Measurements from ENCODE around the gene TOM1L2.

- TF ChIP-seq CTCF (IDR thresholded peaks at IDR 0.05; ENCODE audit: borderline replicate concordance, extremely low read depth, low read length, poor library complexity, severe bottlenecking) (no peak), EZH2 (IDR thresholded peaks at IDR 0.05; ENCODE audit: borderline replicate concordance, low read depth, low read length, severe bottlenecking) (no peak)
These were observed 28.0 kb downstream of the TOM1L2 start for GRCh38 chr17:17944242-17944641.
